ENCODE measurements around the gene SKI. TPM values are rescaled to one million over a fixed set of nuclear protein-coding genes. Genes with fewer than 3 reads are reported as not detected.

Gene SKI
- total and polyA plus RNA-seq, 10 of the 15 experiments (the other 5 are each of a cell fraction or from before 2014, with no cell fraction given) = 0.03 to 14.9 (median 0.96) TPM

- TF ChIP-seq YBX1 (IDR thresholded peaks at IDR 0.05) = no peak
- TF ChIP-seq RCOR1 (conservative IDR thresholded peaks at IDR 0.05; ENCODE audit: low read depth, low read length) = no peak
- TF ChIP-seq SRF (IDR thresholded peaks at IDR 0.05; ENCODE audit: low read depth in 2 of 2, low read length in 2 of 2) = no peak
- TF ChIP-seq STAT1 (conservative IDR thresholded peaks at IDR 0.05) = no peak
- TF ChIP-seq LARP7 (IDR thresholded peaks at IDR 0.05) = no peak
- TF ChIP-seq PAX5 (IDR thresholded peaks at IDR 0.05; ENCODE audit: borderline replicate concordance, low read depth, low read length) = no peak
- no peak for TF ChIP-seq FOXM1 (IDR thresholded peaks at IDR 0.05; ENCODE audit: low read depth, low read length)
- TF ChIP-seq EED (IDR thresholded peaks at IDR 0.05; ENCODE audit: low read depth) = no peak
- no peak for TF ChIP-seq BHLHE40 (IDR thresholded peaks at IDR 0.05; ENCODE audit: borderline replicate concordance in 1 of 2, low read depth in 2 of 2, low read length in 1 of 2)
- TF ChIP-seq NFIC (IDR thresholded peaks at IDR 0.05; ENCODE audit: low read depth, low read length) = no peak
- no peak for TF ChIP-seq SREBF1 (IDR thresholded peaks at IDR 0.05; ENCODE audit: low read length)
- no peak for TF ChIP-seq BCL3 (IDR thresholded peaks at IDR 0.05; ENCODE audit: borderline replicate concordance, insufficient read depth, low read depth, low read length, poor library complexity, severe bottlenecking)
- no peak overlapping the region for H3K4me3 ChIP-seq
- H3K27ac ChIP-seq (ENCODE audit: control insufficient read depth, insufficient read depth) = no peak overlapping the region
- H3K79me2 ChIP-seq (ENCODE audit: control insufficient read depth, insufficient read depth, low read length) = no peaks in the 10 kb centered on the region
- H2AFZ ChIP-seq (ENCODE audit: control insufficient read depth, low read depth, low read length) = no peak overlapping the region
- no peaks in the 10 kb centered on the region for H3K9me3 ChIP-seq (replicated peaks; ENCODE audit: control insufficient read depth, insufficient read depth, low read length)
- DNase-seq (ENCODE audit: low read depth, low spot score) (no peak), ATAC-seq (no peak), FAIRE-seq (no peak)
- no peaks in the 10 kb centered on the region for H3K36me3 ChIP-seq (ENCODE audit: control insufficient read depth in 2 of 2, insufficient read depth in 2 of 2, low read length in 1 of 2)
- H3K27me3 ChIP-seq (replicated peaks in 1 of 2; ENCODE audit: control insufficient read depth in 2 of 2, insufficient read depth in 2 of 2, low read length in 1 of 2) = no peaks in the 10 kb centered on the region
- intact Hi-C loops (cut with micrococcal nuclease; ENCODE audit: unreplicated experiment) = no loop called here
- ChIA-PET RAD21 (ENCODE audit: unreplicated experiment) (no interaction called here), SMC1A (ENCODE audit: uncharacterized antibody, unreplicated experiment) (no interaction called here), POLR2A (no interaction called here), CTCF (no interaction called here)
- in situ Hi-C loops (cut with MboI) = no loop called here
- 90% methylated on average over 6 of the region's 14 CpGs for WGBS (ENCODE audit: insufficient coverage, insufficient replicate concordance, low lambda C conversion rate, missing lambda C conversion rate)
- no peak overlapping the region for H3K9ac ChIP-seq (ENCODE audit: control insufficient read depth, insufficient read depth, low read length)
- H3K4me2 ChIP-seq (ENCODE audit: control insufficient read depth, insufficient read depth) = no peak overlapping the region
- no peaks in the 10 kb centered on the region for H3K4me1 ChIP-seq (ENCODE audit: control insufficient read depth, insufficient read depth, low read length)
- no peaks in the 10 kb centered on the region for H4K20me1 ChIP-seq (ENCODE audit: control insufficient read depth, insufficient read depth)
- BruUV-seq (replicated peaks) = no TSS peak
Observed at GRCh38 chr1:2181271-2181670, 46.8 kb upstream of the SKI start.
